Measurements from ENCODE around the gene CIT. TPM values are rescaled to one million over a fixed set of nuclear protein-coding genes. Genes with fewer than 3 reads are reported as not detected.

CIT gene
- total RNA-seq, 4 donors from 2014 or later: 10.3 to 75.9 (median 21.9) TPM

DNA sequence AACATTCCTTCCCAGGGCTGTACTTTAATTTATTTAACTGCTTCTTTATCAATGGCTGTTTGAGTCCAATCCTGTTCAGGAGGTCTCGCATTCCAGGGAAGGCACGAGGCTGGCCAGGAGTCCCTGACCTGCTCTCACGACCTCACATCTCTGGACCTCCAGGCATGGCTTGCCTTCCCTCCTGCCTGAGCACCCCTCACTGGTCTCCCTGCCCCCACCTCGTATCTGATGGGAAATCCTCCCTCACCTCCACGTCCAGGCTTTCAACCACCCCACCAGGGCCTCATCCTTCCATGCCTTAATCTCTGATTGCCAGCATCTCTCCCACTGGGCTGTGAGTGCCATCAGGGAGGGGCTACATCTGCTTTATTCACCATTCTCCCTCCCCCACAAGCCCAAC lies 180.2 kb downstream of the CIT start:
- TF ChIP-seq CTCF (IDR thresholded peaks at IDR 0.05): no peak
- no peak for TF ChIP-seq POLR2A (IDR thresholded peaks at IDR 0.05)
- Histone ChIP-seq H3K9me3 (no peaks in the 10 kb centered on the region), H3K27me3 (no peaks in the 10 kb centered on the region), H3K4me3 (no peak overlapping the region), H3K4me1 (peaks cover 0 to 28% (median 8%) of the 10 kb centered on the region in 4 donors), H3K27ac (no peak overlapping the region), H3K36me3 (no peaks in the 10 kb centered on the region)
- no peak for DNase-seq

DNA sequence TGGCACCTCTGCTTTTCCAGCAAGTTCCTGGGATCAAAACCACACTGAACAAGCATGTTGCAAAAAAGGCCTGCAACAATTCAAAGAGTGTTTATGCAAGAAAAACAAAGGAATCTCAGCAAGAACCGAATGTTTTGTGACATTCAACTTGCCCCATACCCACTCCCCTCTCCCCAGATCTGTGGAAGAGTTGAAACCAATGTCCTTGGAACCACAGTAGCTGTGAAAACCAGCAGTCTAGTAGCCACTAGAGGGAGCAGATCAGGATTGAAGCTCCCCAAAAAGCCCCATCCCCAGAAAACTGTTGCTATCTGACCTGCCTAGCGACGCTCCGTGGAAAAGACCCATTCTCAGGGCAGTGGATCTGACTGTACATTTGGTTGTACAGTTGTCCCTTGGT lies 182.1 kb downstream of the CIT start:
- peaks cover 0 to 36% (median 11%) of the 10 kb centered on the region in 4 donors for H3K4me1 ChIP-seq
- H3K9me3 ChIP-seq: no peaks in the 10 kb centered on the region
- no peak for DNase-seq
- H3K4me3 ChIP-seq: no peak overlapping the region
- TF ChIP-seq POLR2A (IDR thresholded peaks at IDR 0.05) (no peak), CTCF (IDR thresholded peaks at IDR 0.05) (peak in 4 of 6 experiments; percentile 30 to 48 (median 40))
- no peaks in the 10 kb centered on the region for H3K36me3 ChIP-seq
- peak overlapping the region in 2 of 4 donors; percentile 22 to 78 for H3K27ac ChIP-seq
- H3K27me3 ChIP-seq: no peaks in the 10 kb centered on the region

DNA sequence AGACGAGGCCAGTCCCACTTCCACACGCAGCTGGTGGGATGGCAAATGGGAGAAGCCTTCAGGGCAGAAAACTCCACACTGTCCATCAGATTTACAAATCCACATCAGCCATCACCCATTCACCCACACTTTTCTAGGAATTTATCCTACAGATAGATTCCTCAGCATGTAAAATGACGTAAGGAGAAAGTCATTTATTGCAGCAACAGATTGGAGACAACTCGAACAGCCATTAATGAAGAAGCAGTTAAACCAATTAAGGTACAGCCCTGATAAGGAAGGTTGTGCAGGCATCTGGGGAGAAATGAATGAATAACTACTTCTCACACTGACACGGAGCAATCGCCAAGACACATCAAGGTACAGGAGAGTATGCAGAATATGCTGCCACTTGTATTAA lies 183.0 kb downstream of the CIT start:
- peaks cover 0 to 36% (median 11%) of the 10 kb centered on the region in 4 donors for H3K4me1 ChIP-seq
- no peak for TF ChIP-seq CTCF (IDR thresholded peaks at IDR 0.05)
- TF ChIP-seq POLR2A (IDR thresholded peaks at IDR 0.05): no peak
- H3K36me3 ChIP-seq: no peaks in the 10 kb centered on the region
- no peaks in the 10 kb centered on the region for H3K9me3 ChIP-seq
- H3K27ac ChIP-seq: peak overlapping the region in 3 of 4 donors; percentile 38 to 78 (median 75)
- H3K4me3 ChIP-seq: no peak overlapping the region
- no peak for DNase-seq
- H3K27me3 ChIP-seq: no peaks in the 10 kb centered on the region

DNA sequence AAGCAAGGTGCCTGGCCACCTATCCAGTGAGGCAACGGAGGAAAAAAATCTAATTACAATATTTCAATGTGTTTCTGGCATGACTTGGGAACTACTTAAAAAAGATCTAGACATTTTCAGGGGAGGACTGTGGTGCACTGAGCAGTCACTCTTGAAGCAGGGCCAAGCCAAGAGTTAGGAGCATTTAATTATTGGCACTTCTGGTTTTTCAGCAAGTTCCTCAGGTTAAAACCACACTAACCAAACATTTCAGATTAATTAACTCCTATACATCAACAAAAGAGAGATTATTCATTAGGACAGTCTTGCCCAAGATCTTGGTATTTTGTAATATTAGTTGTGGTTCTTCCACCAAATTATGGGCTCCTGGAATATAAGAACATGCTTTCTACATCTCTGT lies 183.6 kb downstream of the CIT start:
- H3K4me1 ChIP-seq: peaks cover 0 to 38% (median 11%) of the 10 kb centered on the region in 4 donors
- no peak for TF ChIP-seq POLR2A (IDR thresholded peaks at IDR 0.05)
- no peak for TF ChIP-seq CTCF (IDR thresholded peaks at IDR 0.05)
- no peaks in the 10 kb centered on the region for H3K27me3 ChIP-seq
- DNase-seq: no peak
- no peaks in the 10 kb centered on the region for H3K36me3 ChIP-seq
- H3K9me3 ChIP-seq: no peaks in the 10 kb centered on the region
- H3K4me3 ChIP-seq: no peak overlapping the region
- peak overlapping the region in 3 of 4 donors; percentile 38 to 78 (median 75) for H3K27ac ChIP-seq

DNA sequence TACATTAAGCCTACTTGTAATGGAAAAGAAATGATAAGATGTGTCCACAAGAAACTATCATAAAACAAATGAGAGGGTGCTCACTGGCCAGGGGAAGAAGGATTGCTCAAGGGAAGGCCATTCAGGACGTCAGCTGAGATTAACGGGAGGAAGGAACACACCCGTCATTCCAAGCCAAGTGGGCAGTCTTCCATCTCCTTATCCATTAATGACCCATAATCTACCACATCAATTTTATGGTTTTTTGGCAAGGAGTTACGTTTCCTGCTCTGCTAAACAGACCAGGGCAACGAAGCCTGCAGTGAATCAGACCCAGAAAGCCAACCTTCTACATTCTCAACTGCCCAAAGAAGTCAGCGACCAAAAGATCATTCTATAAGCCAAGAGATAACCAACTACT lies 184.1 kb downstream of the CIT start:
- Histone ChIP-seq H3K27ac (peak overlapping the region in 3 of 4 donors; percentile 38 to 78 (median 75)), H3K27me3 (no peaks in the 10 kb centered on the region), H3K9me3 (no peaks in the 10 kb centered on the region), H3K36me3 (no peaks in the 10 kb centered on the region), H3K4me1 (peaks cover 0 to 43% (median 11%) of the 10 kb centered on the region in 4 donors), H3K4me3 (no peak overlapping the region)
- TF ChIP-seq POLR2A (IDR thresholded peaks at IDR 0.05): peak in 1 of 2 donors; percentile 35
- no peak for TF ChIP-seq CTCF (IDR thresholded peaks at IDR 0.05)
- DNase-seq: peak in 1 of 3 donors; percentile 83

DNA sequence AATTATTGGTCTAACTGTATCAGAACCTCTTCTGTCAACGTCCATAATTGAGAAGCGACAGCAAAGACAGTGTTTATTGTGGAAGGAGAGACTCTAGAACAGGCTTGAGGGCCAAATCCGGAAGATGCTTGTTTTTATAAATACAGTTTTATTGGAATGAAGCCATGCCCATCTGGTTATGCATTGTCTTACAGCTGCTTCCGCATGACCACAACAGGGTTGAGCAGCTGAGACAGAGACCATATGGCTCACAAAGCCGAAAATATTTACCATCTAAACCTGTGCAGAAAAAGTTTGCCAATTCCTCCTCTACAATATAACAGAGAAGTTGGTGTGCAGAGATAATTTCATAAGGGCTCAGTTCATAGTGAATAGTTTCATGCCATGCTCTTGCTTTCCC lies 184.7 kb downstream of the CIT start:
- H3K9me3 ChIP-seq: no peaks in the 10 kb centered on the region
- no peaks in the 10 kb centered on the region for H3K27me3 ChIP-seq
- TF ChIP-seq CTCF (IDR thresholded peaks at IDR 0.05) (no peak), POLR2A (IDR thresholded peaks at IDR 0.05) (no peak)
- peak overlapping the region in 3 of 4 donors; percentile 18 to 78 (median 69) for H3K27ac ChIP-seq
- no peak overlapping the region for H3K4me3 ChIP-seq
- DNase-seq: no peak
- peaks cover 0 to 47% (median 11%) of the 10 kb centered on the region in 4 donors for H3K4me1 ChIP-seq
- H3K36me3 ChIP-seq: no peaks in the 10 kb centered on the region

Data from Peyer's patch (tissue), 4 donors.